DOHH2 (cell line): Measurements from ENCODE around the gene ZFP92.

Experiments used
- H3F3A ChIP-seq: fragments of 200-600 bp; sonication (generic), shearing (Covaris generic); 2 replicates; pipeline ENCODE4 v1.6.0; 2016; ENCODE audit warnings: antibody characterized with exemption, mild to moderate bottlenecking; ENCODE audit not compliant: control insufficient read depth, insufficient read depth
- H3K27ac ChIP-seq: fragments of 200-600 bp; sonication (generic); 2 replicates; pipeline ENCODE4 v1.5.1; 2014; ENCODE audit warnings: low read depth, mild to moderate bottlenecking, low read length, moderate library complexity
- H3K27me3 ChIP-seq: fragments of 200-600 bp; sonication (generic); 2 replicates; pipeline ENCODE4 v1.6.1; 2014; ENCODE audit warnings: mild to moderate bottlenecking, low read length, mixed read lengths; ENCODE audit not compliant: control insufficient read depth
- H3K36me3 ChIP-seq: fragments of 200-600 bp; sonication (generic); 2 replicates; pipeline ENCODE4 v1.6.1; 2014; ENCODE audit warnings: mild to moderate bottlenecking, low read length, moderate library complexity, mixed read lengths; ENCODE audit not compliant: control insufficient read depth
- H3K4me1 ChIP-seq: fragments of 200-600 bp; sonication (generic); 2 replicates; pipeline ENCODE4 v1.6.1; 2014; ENCODE audit warnings: mild to moderate bottlenecking, low read length, mixed read lengths; ENCODE audit not compliant: control insufficient read depth
- H3K4me2 ChIP-seq: fragments of 200-600 bp; sonication (generic); 2 replicates; pipeline ENCODE4 v1.6.0; 2014; ENCODE audit warnings: mild to moderate bottlenecking, low read length, moderate library complexity
- H3K4me3 ChIP-seq: fragments of 200-600 bp; sonication (generic); 2 replicates; pipeline ENCODE4 v1.5.1; 2014; ENCODE audit warnings: mild to moderate bottlenecking, low read length, mixed read lengths
- H3K79me2 ChIP-seq: fragments of 200-600 bp; sonication (generic); 2 replicates; pipeline ENCODE4 v1.6.1; 2014; ENCODE audit warnings: mild to moderate bottlenecking, low read length, mixed read lengths; ENCODE audit not compliant: control insufficient read depth
- H3K9me2 ChIP-seq: fragments of 200-600 bp; sonication (generic); replicated peaks from 2 replicates; pipeline ENCODE4 v1.6.1; 2014; ENCODE audit warnings: mild to moderate bottlenecking, low read length, mixed read lengths; ENCODE audit not compliant: control insufficient read depth
- H3K9me3 ChIP-seq: fragments of 200-600 bp; sonication (generic); 2 replicates; pipeline ENCODE4 v1.6.1; 2014; ENCODE audit warnings: antibody characterized with exemption, low read length, mixed read lengths; ENCODE audit not compliant: control insufficient read depth, insufficient read depth
- H4K20me1 ChIP-seq: fragments of 200-600 bp; sonication (generic); 2 replicates; pipeline ENCODE4 v1.6.0; 2014; ENCODE audit warnings: low read depth, mild to moderate bottlenecking, antibody characterized with exemption, low read length, moderate library complexity; ENCODE audit not compliant: control insufficient read depth, insufficient read depth
- CTCF ChIP-seq: fragments of 200-600 bp; sonication (generic); IDR thresholded peaks from one replicate; pipeline ENCODE4 v1.5.1; 2014; ENCODE audit warnings: antibody characterized with exemption, mild to moderate bottlenecking, low read depth, low read length; ENCODE audit not compliant: poor library complexity, severe bottlenecking
- EZH2phosphoT487 ChIP-seq: fragments of 200-600 bp; sonication (generic); IDR thresholded peaks from 2 replicates; pipeline ENCODE4 v1.6.1; 2017; ENCODE audit warnings: borderline replicate concordance, mild to moderate bottlenecking, antibody characterized with exemption, low read length, moderate library complexity, mixed read lengths

The ZFP92 gene

GRCh38 chrX:153457136-153457825 is 46.0 kb downstream of the ZFP92 start:
- Histone ChIP-seq H3K4me2 (no peak overlapping the region), H3K27ac (no peak overlapping the region), H3K4me3 (no peak overlapping the region), H3K27me3 (no peaks in the 10 kb centered on the region), H3F3A (no peaks in the 10 kb centered on the region), H3K79me2 (no peaks in the 10 kb centered on the region), H3K4me1 (no peaks in the 10 kb centered on the region), H3K9me3 (no peaks in the 10 kb centered on the region), H3K9me2 (no peaks in the 10 kb centered on the region), H4K20me1 (no peaks in the 10 kb centered on the region), H3K36me3 (peaks cover 12% of the 10 kb centered on the region)
- TF ChIP-seq EZH2phosphoT487 = no peak
- no peak for TF ChIP-seq CTCF

DNA sequence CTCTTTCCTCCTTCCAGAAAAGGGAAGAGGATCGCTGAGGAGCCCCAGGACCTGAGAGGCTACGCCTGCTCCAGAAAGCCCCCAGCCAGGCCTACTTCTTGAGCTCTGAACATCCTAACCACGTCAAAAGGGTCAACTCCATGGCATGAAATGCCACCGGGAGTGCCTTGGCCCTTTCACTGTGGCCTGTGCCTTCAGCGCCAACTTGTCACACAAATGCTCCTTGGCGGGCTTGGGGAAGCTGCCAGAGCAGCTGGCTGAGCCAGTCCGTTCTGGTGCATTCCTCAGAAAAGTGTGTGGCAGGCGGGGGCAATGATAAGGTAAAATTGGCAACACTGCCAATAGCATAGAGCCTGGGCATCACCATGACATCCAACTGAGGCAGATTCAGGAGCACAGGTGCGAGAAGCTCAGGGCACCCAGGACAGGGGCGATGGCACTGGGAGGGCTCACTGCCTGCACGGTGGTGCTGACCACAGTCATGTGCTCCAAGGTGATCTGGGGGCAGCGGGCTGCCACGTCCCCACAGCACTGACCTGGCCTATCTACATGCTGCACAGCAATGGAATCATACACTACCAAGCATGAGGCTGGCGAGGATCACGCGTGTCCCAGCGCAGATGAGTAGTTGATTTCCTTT is 46.7 kb downstream of the ZFP92 start:
- Histone ChIP-seq H3K4me1 (no peaks in the 10 kb centered on the region), H3K79me2 (no peaks in the 10 kb centered on the region), H3K9me2 (no peaks in the 10 kb centered on the region), H3K9me3 (no peaks in the 10 kb centered on the region), H3K27ac (no peak overlapping the region), H3K4me2 (no peak overlapping the region), H3K36me3 (peaks cover 12% of the 10 kb centered on the region), H4K20me1 (no peaks in the 10 kb centered on the region), H3K4me3 (no peak overlapping the region), H3F3A (no peaks in the 10 kb centered on the region), H3K27me3 (no peaks in the 10 kb centered on the region)
- TF ChIP-seq CTCF (no peak), EZH2phosphoT487 (no peak)

DNA sequence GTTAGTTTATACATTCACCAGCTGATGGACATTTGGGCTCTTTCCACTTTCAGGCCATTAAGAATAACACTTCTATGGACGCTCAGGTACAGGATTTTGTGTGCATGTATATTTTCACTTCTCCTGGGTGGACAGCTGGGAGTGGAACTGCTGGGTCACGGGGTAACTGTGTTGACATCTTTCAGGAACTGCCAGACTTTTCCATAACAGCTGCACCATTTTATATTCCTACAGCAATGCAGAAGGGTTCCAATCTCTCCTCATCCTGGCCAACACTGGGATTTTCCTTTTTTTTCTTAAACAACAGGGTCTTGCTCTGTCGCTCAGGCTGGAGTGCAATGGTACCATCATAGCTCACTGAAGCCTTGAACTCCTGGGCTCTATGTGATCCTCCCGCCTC is 47.2 kb downstream of the ZFP92 start:
- Histone ChIP-seq H3K79me2 (no peaks in the 10 kb centered on the region), H3F3A (no peaks in the 10 kb centered on the region), H3K4me3 (no peak overlapping the region), H3K36me3 (peaks cover 12% of the 10 kb centered on the region), H3K27ac (no peak overlapping the region), H3K9me3 (no peaks in the 10 kb centered on the region), H3K4me1 (no peaks in the 10 kb centered on the region), H4K20me1 (no peaks in the 10 kb centered on the region), H3K27me3 (no peaks in the 10 kb centered on the region), H3K9me2 (no peaks in the 10 kb centered on the region), H3K4me2 (no peak overlapping the region)
- TF ChIP-seq EZH2phosphoT487 = no peak
- TF ChIP-seq CTCF = no peak
